Ureter (tissue), 1 donor: ENCODE data around the gene CEP112. TPM values are rescaled to one million over a fixed set of nuclear protein-coding genes. Genes with fewer than 3 reads are reported as not detected.

Experiments used
- DNase-seq: peaks from one replicate; pipeline ENCODE4 v3.0.0-alpha.2; 2020; ENCODE audit warnings: low spot score
- total RNA-seq: library from RNA; stranded (reverse); gene quantifications from one replicate; pipeline ENCODE4 v1.2.4, GENCODE V29; 2023
- donor health status: DM: yes; HTN: yes; CAD: no.

The CEP112 gene
- total RNA-seq, 1 donor from 2014 or later, result 18.0 TPM

GRCh38 chr17:65655706-65656105 is 536.2 kb downstream of the CEP112 start:
- DNase-seq, result no peak

- DNase-seq, result no peak
These were observed 547.4 kb downstream of the CEP112 start for GRCh38 chr17:65644545-65644944.

GRCh38 chr17:65638221-65638975 is 553.5 kb downstream of the CEP112 start:
- no peak for DNase-seq

GRCh38 chr17:65637786-65638185 is 554.1 kb downstream of the CEP112 start:
- no peak for DNase-seq

GRCh38 chr17:65634533-65634932 is 557.4 kb downstream of the CEP112 start:
- no peak for DNase-seq

GRCh38 chr17:65633988-65634387 is 557.9 kb downstream of the CEP112 start:
- DNase-seq, result no peak

GRCh38 chr17:65633146-65633881 is 558.6 kb downstream of the CEP112 start:
- DNase-seq, result no peak

- no peak for DNase-seq
These were observed 561.4 kb downstream of the CEP112 start for GRCh38 chr17:65630502-65630901.

GRCh38 chr17:65629234-65629690 is 562.7 kb downstream of the CEP112 start:
- DNase-seq, result no peak

- DNase-seq, result no peak
These were observed 563.3 kb downstream of the CEP112 start for GRCh38 chr17:65628644-65629036.

- DNase-seq, result peak; percentile 67
These were observed 563.9 kb downstream of the CEP112 start for GRCh38 chr17:65627891-65628643.

- DNase-seq, result no peak
These were observed 564.8 kb downstream of the CEP112 start for GRCh38 chr17:65627108-65627507.

- no peak for DNase-seq
These were observed 565.5 kb downstream of the CEP112 start for GRCh38 chr17:65626451-65626850.

GRCh38 chr17:65618516-65618915 is 573.4 kb downstream of the CEP112 start:
- no peak for DNase-seq

- no peak for DNase-seq
These were observed 574.4 kb downstream of the CEP112 start for GRCh38 chr17:65617496-65617895.

GRCh38 chr17:65609749-65610148 is 582.2 kb downstream of the CEP112 start:
- DNase-seq, result peak; percentile 51

GRCh38 chr17:65609286-65609685 is 582.6 kb downstream of the CEP112 start:
- no peak for DNase-seq

GRCh38 chr17:65604070-65604469 is 587.9 kb downstream of the CEP112 start:
- no peak for DNase-seq

GRCh38 chr17:65601881-65602280 is 590.1 kb downstream of the CEP112 start:
- no peak for DNase-seq

GRCh38 chr17:65601145-65601544 is 590.8 kb downstream of the CEP112 start:
- no peak for DNase-seq

GRCh38 chr17:65600518-65600917 is 591.4 kb downstream of the CEP112 start:
- DNase-seq, result no peak

- DNase-seq, result no peak
These were observed 592.3 kb downstream of the CEP112 start for GRCh38 chr17:65599650-65600049.
